ENCODE data around the gene INO80D. TPM values are rescaled to one million over a fixed set of nuclear protein-coding genes. Genes with fewer than 3 reads are reported as not detected.

Gene INO80D
- total and polyA plus RNA-seq, 7 donors = 1.7 to 17.7 (median 15.4) TPM

GRCh38 chr2:205967391-205968075 lies 118.4 kb downstream of the INO80D start:
- no peaks in the 10 kb centered on the region for H3K4me1 ChIP-seq
- TF ChIP-seq CTCF (IDR thresholded peaks at IDR 0.05) = no peak
- no peaks in the 10 kb centered on the region for H3K27me3 ChIP-seq (ENCODE audit: insufficient read depth in 3 of 3, low read length in 2 of 3)
- no peak for ATAC-seq
- H3K9me3 ChIP-seq = no peaks in the 10 kb centered on the region
- no peak for DNase-seq
- 79 to 86% (median 85%) methylated on average over 7 of the region's 7 CpGs for WGBS, 3 donors
- no peaks in the 10 kb centered on the region for H3K36me3 ChIP-seq (ENCODE audit: insufficient read depth in 1 of 2, low read depth in 1 of 2)
- H3K27ac ChIP-seq = no peak overlapping the region
- no peak overlapping the region for H3K4me3 ChIP-seq
- intact Hi-C loops (cut with DNase I) = no loop called here

GRCh38 chr2:205965707-205966106 lies 120.3 kb downstream of the INO80D start:
- WGBS, 3 donors = 92 to 93% (median 93%) methylated on average over 15 of the region's 15 CpGs
- Histone ChIP-seq H3K27me3 (ENCODE audit: insufficient read depth in 3 of 3, low read length in 2 of 3) (no peaks in the 10 kb centered on the region), H3K4me3 (no peak overlapping the region), H3K36me3 (ENCODE audit: insufficient read depth in 1 of 2, low read depth in 1 of 2) (no peaks in the 10 kb centered on the region), H3K9me3 (no peaks in the 10 kb centered on the region), H3K27ac (no peak overlapping the region), H3K4me1 (no peaks in the 10 kb centered on the region)
- intact Hi-C loops (cut with DNase I) = no loop called here
- DNase-seq (no peak), ATAC-seq (no peak)
- no peak for TF ChIP-seq CTCF (IDR thresholded peaks at IDR 0.05)

- Histone ChIP-seq H3K27ac (no peak overlapping the region), H3K4me1 (no peaks in the 10 kb centered on the region), H3K27me3 (ENCODE audit: insufficient read depth in 3 of 3, low read length in 2 of 3) (no peaks in the 10 kb centered on the region), H3K9me3 (no peaks in the 10 kb centered on the region), H3K36me3 (ENCODE audit: insufficient read depth in 1 of 2, low read depth in 1 of 2) (no peaks in the 10 kb centered on the region), H3K4me3 (no peak overlapping the region)
- 58 to 73% (median 68%) methylated on average over 8 of the region's 8 CpGs for WGBS, 3 donors
- ATAC-seq (no peak), DNase-seq (no peak)
- TF ChIP-seq CTCF (IDR thresholded peaks at IDR 0.05) = no peak
- intact Hi-C loops (cut with DNase I) = no loop called here
Measured at GRCh38 chr2:205964111-205964761, 121.7 kb downstream of the INO80D start.

- ATAC-seq = no peak
- no peaks in the 10 kb centered on the region for H3K4me1 ChIP-seq
- H3K9me3 ChIP-seq = no peaks in the 10 kb centered on the region
- no peak overlapping the region for H3K4me3 ChIP-seq
- H3K27me3 ChIP-seq (ENCODE audit: insufficient read depth in 3 of 3, low read length in 2 of 3) = no peaks in the 10 kb centered on the region
- no peak for DNase-seq
- 75 to 76% (median 76%) methylated on average over 9 of the region's 9 CpGs for WGBS, 3 donors
- H3K27ac ChIP-seq = no peak overlapping the region
- intact Hi-C loops (cut with DNase I) = no loop called here
- no peaks in the 10 kb centered on the region for H3K36me3 ChIP-seq (ENCODE audit: insufficient read depth in 1 of 2, low read depth in 1 of 2)
- TF ChIP-seq CTCF (IDR thresholded peaks at IDR 0.05) = no peak
Measured at GRCh38 chr2:205959521-205959920, 126.5 kb downstream of the INO80D start.
